ENCODE results near the gene CTNNA3.

Gene CTNNA3

DNA sequence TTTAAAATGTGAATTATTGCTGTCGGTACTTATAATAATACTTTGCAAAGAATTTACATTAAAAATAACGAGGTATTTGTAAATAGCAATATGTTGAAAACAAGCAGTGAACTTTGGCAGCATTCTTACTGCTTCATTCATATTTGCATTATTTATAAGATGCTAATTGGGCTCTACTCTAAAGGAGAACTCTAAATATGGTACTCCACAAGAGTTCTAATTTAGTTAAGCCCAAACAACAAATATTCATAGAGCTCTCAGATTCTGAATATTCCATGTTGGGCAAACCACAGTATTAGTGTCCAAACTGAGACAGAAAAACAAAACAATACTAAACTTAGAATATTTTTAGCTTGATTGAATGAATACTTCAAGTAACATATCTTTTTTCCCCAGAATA lies 1674.6 kb downstream of the CTNNA3 start:
- no peaks in the 10 kb centered on the region for H3K9me3 ChIP-seq (ENCODE audit: control insufficient read depth, insufficient read depth, low read length)
- H3K79me2 ChIP-seq (ENCODE audit: control insufficient read depth, low read length): no peaks in the 10 kb centered on the region
- H3K9me2 ChIP-seq (replicated peaks; ENCODE audit: control insufficient read depth, low read length): no peaks in the 10 kb centered on the region
- no peaks in the 10 kb centered on the region for H4K20me1 ChIP-seq (ENCODE audit: control insufficient read depth, insufficient read depth, low read depth, low read length)
- H3K36me3 ChIP-seq (ENCODE audit: control insufficient read depth, low read length): no peaks in the 10 kb centered on the region
- no peaks in the 10 kb centered on the region for H3F3A ChIP-seq (ENCODE audit: control insufficient read depth, insufficient read depth)
- H3K4me1 ChIP-seq (ENCODE audit: control insufficient read depth, low read length): no peaks in the 10 kb centered on the region
- H3K27ac ChIP-seq (ENCODE audit: low read depth, low read length): no peak overlapping the region
- H3K27me3 ChIP-seq (ENCODE audit: control insufficient read depth, low read length): no peaks in the 10 kb centered on the region
- H3K4me2 ChIP-seq (ENCODE audit: low read length): no peak overlapping the region
- H3K4me3 ChIP-seq (ENCODE audit: low read length): no peak overlapping the region
- TF ChIP-seq, protein P1, sequence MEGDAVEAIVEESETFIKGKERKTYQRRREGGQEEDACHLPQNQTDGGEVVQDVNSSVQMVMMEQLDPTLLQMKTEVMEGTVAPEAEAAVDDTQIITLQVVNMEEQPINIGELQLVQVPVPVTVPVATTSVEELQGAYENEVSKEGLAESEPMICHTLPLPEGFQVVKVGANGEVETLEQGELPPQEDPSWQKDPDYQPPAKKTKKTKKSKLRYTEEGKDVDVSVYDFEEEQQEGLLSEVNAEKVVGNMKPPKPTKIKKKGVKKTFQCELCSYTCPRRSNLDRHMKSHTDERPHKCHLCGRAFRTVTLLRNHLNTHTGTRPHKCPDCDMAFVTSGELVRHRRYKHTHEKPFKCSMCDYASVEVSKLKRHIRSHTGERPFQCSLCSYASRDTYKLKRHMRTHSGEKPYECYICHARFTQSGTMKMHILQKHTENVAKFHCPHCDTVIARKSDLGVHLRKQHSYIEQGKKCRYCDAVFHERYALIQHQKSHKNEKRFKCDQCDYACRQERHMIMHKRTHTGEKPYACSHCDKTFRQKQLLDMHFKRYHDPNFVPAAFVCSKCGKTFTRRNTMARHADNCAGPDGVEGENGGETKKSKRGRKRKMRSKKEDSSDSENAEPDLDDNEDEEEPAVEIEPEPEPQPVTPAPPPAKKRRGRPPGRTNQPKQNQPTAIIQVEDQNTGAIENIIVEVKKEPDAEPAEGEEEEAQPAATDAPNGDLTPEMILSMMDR (IDR thresholded peaks at IDR 0.05; ENCODE audit: low read depth, low read length, poor library complexity, severe bottlenecking): no peak
- TF ChIP-seq EZH2phosphoT487 (IDR thresholded peaks at IDR 0.05; ENCODE audit: borderline replicate concordance, low read length): no peak

DNA sequence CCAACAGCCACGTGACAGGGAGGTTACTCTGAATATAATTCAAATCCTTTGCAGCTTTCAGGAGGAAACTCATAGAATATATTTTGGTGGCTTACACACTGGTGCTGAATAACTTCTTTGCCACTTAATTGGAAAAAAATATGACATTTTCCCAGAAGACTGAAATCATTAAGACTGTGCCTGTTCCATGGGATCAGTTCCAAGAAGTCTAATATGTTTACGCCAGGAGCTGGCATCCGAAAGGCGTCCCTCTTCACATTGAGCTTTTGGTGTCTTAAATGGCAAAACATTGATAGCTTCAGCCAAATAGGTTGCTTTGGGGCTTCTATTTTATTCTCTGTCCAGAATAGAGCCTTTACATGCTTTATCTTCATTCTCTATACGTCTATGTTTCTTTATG lies 1687.8 kb downstream of the CTNNA3 start:
- Histone ChIP-seq H3K4me3 (ENCODE audit: low read length) (no peak overlapping the region), H3K79me2 (ENCODE audit: control insufficient read depth, low read length) (no peaks in the 10 kb centered on the region)

DNA sequence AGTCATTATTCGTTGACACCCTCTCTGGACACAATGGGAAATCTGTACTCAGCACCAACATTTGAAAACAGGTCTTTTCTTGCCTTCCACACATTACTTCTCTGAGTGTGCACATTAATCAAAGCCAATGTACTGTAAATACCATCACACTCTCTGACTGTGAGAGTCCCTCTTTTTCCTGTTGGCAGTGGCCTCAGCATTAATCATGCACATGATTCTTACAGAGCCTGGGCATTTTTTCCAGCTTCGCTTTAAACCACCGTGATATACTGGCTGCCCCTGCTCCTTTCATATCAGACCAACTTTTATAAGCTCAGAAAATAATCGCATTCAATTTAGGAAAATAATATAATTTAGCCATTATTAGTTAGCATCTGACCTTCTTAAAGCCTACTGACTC lies 1689.6 kb downstream of the CTNNA3 start:
- no peaks in the 10 kb centered on the region for H3K27me3 ChIP-seq (ENCODE audit: control insufficient read depth, low read length)
- H3K9me3 ChIP-seq (ENCODE audit: control insufficient read depth, insufficient read depth, low read length): no peaks in the 10 kb centered on the region
- H4K20me1 ChIP-seq (ENCODE audit: control insufficient read depth, insufficient read depth, low read depth, low read length): no peaks in the 10 kb centered on the region
- H3K27ac ChIP-seq (ENCODE audit: low read depth, low read length): no peak overlapping the region
- no peak overlapping the region for H3K4me2 ChIP-seq (ENCODE audit: low read length)
- no peaks in the 10 kb centered on the region for H3K9me2 ChIP-seq (replicated peaks; ENCODE audit: control insufficient read depth, low read length)
- no peak for TF ChIP-seq EZH2phosphoT487 (IDR thresholded peaks at IDR 0.05; ENCODE audit: borderline replicate concordance, low read length)
- TF ChIP-seq, protein P1 (IDR thresholded peaks at IDR 0.05; ENCODE audit: low read depth, low read length, poor library complexity, severe bottlenecking): no peak
- H3K4me1 ChIP-seq (ENCODE audit: control insufficient read depth, low read length): no peaks in the 10 kb centered on the region
- no peaks in the 10 kb centered on the region for H3F3A ChIP-seq (ENCODE audit: control insufficient read depth, insufficient read depth)
- no peak overlapping the region for H3K4me3 ChIP-seq (ENCODE audit: low read length)
- no peaks in the 10 kb centered on the region for H3K36me3 ChIP-seq (ENCODE audit: control insufficient read depth, low read length)
- H3K79me2 ChIP-seq (ENCODE audit: control insufficient read depth, low read length): no peaks in the 10 kb centered on the region

More for the DNA sequence above, 1687.8 kb downstream of the CTNNA3 start:
- no peaks in the 10 kb centered on the region for H3K9me2 ChIP-seq (replicated peaks; ENCODE audit: control insufficient read depth, low read length)
- no peaks in the 10 kb centered on the region for H4K20me1 ChIP-seq (ENCODE audit: control insufficient read depth, insufficient read depth, low read depth, low read length)
- H3K4me2 ChIP-seq (ENCODE audit: low read length): no peak overlapping the region
- no peaks in the 10 kb centered on the region for H3F3A ChIP-seq (ENCODE audit: control insufficient read depth, insufficient read depth)
- H3K9me3 ChIP-seq (ENCODE audit: control insufficient read depth, insufficient read depth, low read length): no peaks in the 10 kb centered on the region
- H3K27ac ChIP-seq (ENCODE audit: low read depth, low read length): no peak overlapping the region
- no peaks in the 10 kb centered on the region for H3K4me1 ChIP-seq (ENCODE audit: control insufficient read depth, low read length)
- TF ChIP-seq EZH2phosphoT487 (IDR thresholded peaks at IDR 0.05; ENCODE audit: borderline replicate concordance, low read length): no peak
- TF ChIP-seq, protein P1 (IDR thresholded peaks at IDR 0.05; ENCODE audit: low read depth, low read length, poor library complexity, severe bottlenecking): no peak
- H3K27me3 ChIP-seq (ENCODE audit: control insufficient read depth, low read length): no peaks in the 10 kb centered on the region
- no peaks in the 10 kb centered on the region for H3K36me3 ChIP-seq (ENCODE audit: control insufficient read depth, low read length)

DNA sequence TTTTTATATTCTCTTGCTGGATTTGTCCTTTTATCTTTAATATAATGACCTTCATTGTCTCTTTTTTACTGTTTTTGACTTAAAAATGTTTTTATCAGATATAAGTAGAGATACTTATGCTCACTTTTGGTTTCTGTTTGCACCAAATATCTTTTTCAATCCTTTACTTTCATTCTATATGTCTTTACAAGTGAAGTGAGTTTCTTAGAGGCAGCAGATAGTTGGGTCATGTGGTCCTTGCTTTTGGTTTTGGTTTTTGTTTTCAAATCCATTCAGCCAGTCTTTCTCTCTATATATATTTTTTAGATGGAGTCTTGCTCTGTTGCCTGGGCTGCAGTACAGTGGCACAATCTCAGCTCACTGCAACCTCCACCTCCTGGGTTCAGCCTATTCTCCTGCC lies 1702.5 kb downstream of the CTNNA3 start:
- H3K79me2 ChIP-seq (ENCODE audit: control insufficient read depth, low read length): no peaks in the 10 kb centered on the region
- TF ChIP-seq EZH2phosphoT487 (IDR thresholded peaks at IDR 0.05; ENCODE audit: borderline replicate concordance, low read length): no peak
- TF ChIP-seq, protein P1 (IDR thresholded peaks at IDR 0.05; ENCODE audit: low read depth, low read length, poor library complexity, severe bottlenecking): no peak

More for the DNA sequence above, 1702.5 kb downstream of the CTNNA3 start:
- Histone ChIP-seq H3K36me3 (ENCODE audit: control insufficient read depth, low read length) (no peaks in the 10 kb centered on the region), H3K4me3 (ENCODE audit: low read length) (no peak overlapping the region), H3K4me1 (ENCODE audit: control insufficient read depth, low read length) (no peaks in the 10 kb centered on the region), H3K4me2 (ENCODE audit: low read length) (no peak overlapping the region), H3F3A (ENCODE audit: control insufficient read depth, insufficient read depth) (no peaks in the 10 kb centered on the region), H3K27me3 (ENCODE audit: control insufficient read depth, low read length) (no peaks in the 10 kb centered on the region), H3K9me3 (ENCODE audit: control insufficient read depth, insufficient read depth, low read length) (no peaks in the 10 kb centered on the region), H4K20me1 (ENCODE audit: control insufficient read depth, insufficient read depth, low read depth, low read length) (no peaks in the 10 kb centered on the region), H3K9me2 (replicated peaks; ENCODE audit: control insufficient read depth, low read length) (no peaks in the 10 kb centered on the region), H3K27ac (ENCODE audit: low read depth, low read length) (no peak overlapping the region)

Data from DOHH2 (cell line).